ENCODE data around the gene GPN3. TPM values are rescaled to one million over a fixed set of nuclear protein-coding genes. Genes with fewer than 3 reads are reported as not detected.

Gene GPN3
- total RNA-seq, 4 donors from 2014 or later = 18.5 to 39.0 (median 25.9) TPM

DNA sequence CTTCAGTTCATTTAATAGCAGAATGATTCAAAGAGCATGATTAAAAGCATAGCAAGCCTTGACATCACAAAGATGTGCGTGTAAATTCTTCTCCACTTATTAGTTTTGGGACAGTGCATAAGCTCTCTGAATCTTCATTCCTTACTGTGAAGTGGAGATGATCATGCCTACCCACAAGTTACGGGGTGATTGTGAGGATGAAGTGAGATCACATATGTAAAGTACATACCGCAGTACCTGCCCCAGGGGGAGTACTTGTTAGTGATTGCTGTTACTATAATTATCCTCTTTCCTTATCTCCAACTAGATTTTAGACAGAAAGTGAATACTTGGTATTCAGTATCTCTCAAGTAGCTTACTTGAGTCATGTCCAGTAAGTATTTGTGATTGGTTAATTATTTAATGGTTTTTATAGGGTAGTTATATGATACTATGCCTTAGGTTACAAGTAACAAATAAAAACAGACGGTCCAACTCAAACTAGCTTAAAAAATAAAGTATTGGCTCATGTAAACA, 40.1 kb upstream of the GPN3 start:
- intact Hi-C loops (cut with DNase I) = no loop called here
- WGBS = 97% methylated on average over 4 of the region's 4 CpGs
- TF ChIP-seq EP300 (IDR thresholded peaks at IDR 0.05) = no peak
- TF ChIP-seq, protein P1, sequence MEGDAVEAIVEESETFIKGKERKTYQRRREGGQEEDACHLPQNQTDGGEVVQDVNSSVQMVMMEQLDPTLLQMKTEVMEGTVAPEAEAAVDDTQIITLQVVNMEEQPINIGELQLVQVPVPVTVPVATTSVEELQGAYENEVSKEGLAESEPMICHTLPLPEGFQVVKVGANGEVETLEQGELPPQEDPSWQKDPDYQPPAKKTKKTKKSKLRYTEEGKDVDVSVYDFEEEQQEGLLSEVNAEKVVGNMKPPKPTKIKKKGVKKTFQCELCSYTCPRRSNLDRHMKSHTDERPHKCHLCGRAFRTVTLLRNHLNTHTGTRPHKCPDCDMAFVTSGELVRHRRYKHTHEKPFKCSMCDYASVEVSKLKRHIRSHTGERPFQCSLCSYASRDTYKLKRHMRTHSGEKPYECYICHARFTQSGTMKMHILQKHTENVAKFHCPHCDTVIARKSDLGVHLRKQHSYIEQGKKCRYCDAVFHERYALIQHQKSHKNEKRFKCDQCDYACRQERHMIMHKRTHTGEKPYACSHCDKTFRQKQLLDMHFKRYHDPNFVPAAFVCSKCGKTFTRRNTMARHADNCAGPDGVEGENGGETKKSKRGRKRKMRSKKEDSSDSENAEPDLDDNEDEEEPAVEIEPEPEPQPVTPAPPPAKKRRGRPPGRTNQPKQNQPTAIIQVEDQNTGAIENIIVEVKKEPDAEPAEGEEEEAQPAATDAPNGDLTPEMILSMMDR (IDR thresholded peaks at IDR 0.05) = no peak
- TF ChIP-seq POLR2A (IDR thresholded peaks at IDR 0.05; ENCODE audit: low read depth) = no peak
- no peak for TF ChIP-seq POLR2AphosphoS5 (IDR thresholded peaks at IDR 0.05)

GRCh38 chr12:110505332-110505731, 37.3 kb upstream of the GPN3 start:
- intact Hi-C loops (cut with DNase I) = no loop called here

More for the DNA sequence above, 40.1 kb upstream of the GPN3 start:
- no peaks in the 10 kb centered on the region for H3K27me3 ChIP-seq
- no peaks in the 10 kb centered on the region for H3K36me3 ChIP-seq
- H3K4me1 ChIP-seq = peaks cover 0 to 10% (median 6%) of the 10 kb centered on the region in 4 donors
- H3K4me3 ChIP-seq = no peak overlapping the region
- no peaks in the 10 kb centered on the region for H3K9me3 ChIP-seq
- no peak overlapping the region for H3K27ac ChIP-seq (replicated peaks in 1 of 4)
- no peak for DNase-seq (ENCODE audit: extremely low spot score)

GRCh38 chr12:110503432-110503831, 35.4 kb upstream of the GPN3 start:
- no peaks in the 10 kb centered on the region for H3K9me3 ChIP-seq
- H3K27me3 ChIP-seq = no peaks in the 10 kb centered on the region
- peaks cover 31 to 37% (median 34%) of the 10 kb centered on the region in 4 donors for H3K4me1 ChIP-seq
- H3K4me3 ChIP-seq = no peak overlapping the region
- TF ChIP-seq, protein P1 (IDR thresholded peaks at IDR 0.05) = no peak
- TF ChIP-seq EP300 (IDR thresholded peaks at IDR 0.05) (no peak), POLR2A (IDR thresholded peaks at IDR 0.05; ENCODE audit: low read depth) (no peak), POLR2AphosphoS5 (IDR thresholded peaks at IDR 0.05) (no peak)
- WGBS = 89% methylated on average over 1 of the region's 1 CpG
- H3K36me3 ChIP-seq = no peaks in the 10 kb centered on the region
- intact Hi-C loops (cut with DNase I) = loop anchor here (2.0 kb wide), 1 partner anchor 35 kb away; the partner anchor contains the start of genes FAM216A and GPN3
- DNase-seq (ENCODE audit: extremely low spot score) = no peak
- no peak overlapping the region for H3K27ac ChIP-seq (replicated peaks in 1 of 4)

More at GRCh38 chr12:110505332-110505731, 37.3 kb upstream of the GPN3 start:
- Histone ChIP-seq H3K4me1 (peaks cover 13 to 18% (median 15%) of the 10 kb centered on the region in 4 donors), H3K27me3 (no peaks in the 10 kb centered on the region), H3K36me3 (no peaks in the 10 kb centered on the region), H3K27ac (replicated peaks in 1 of 4) (no peak overlapping the region), H3K9me3 (no peaks in the 10 kb centered on the region), H3K4me3 (no peak overlapping the region)
- WGBS = 81% methylated on average over 3 of the region's 3 CpGs
- no peak for DNase-seq (ENCODE audit: extremely low spot score)
- TF ChIP-seq POLR2A (IDR thresholded peaks at IDR 0.05; ENCODE audit: low read depth) = no peak
- TF ChIP-seq POLR2AphosphoS5 (IDR thresholded peaks at IDR 0.05) = no peak
- no peak for TF ChIP-seq EP300 (IDR thresholded peaks at IDR 0.05)
- TF ChIP-seq, protein P1 (IDR thresholded peaks at IDR 0.05) = no peak

- H3K27ac ChIP-seq (replicated peaks in 1 of 4) = peak within 1 kb of the TSS; percentile 92 to 97 (median 96)
- TF ChIP-seq POLR2AphosphoS5 (IDR thresholded peaks at IDR 0.05) (peak; percentile 99), POLR2A (IDR thresholded peaks at IDR 0.05; ENCODE audit: low read depth) (peak; percentile 89), EP300 (IDR thresholded peaks at IDR 0.05) (no peak)
- TF ChIP-seq, protein P1 (IDR thresholded peaks at IDR 0.05) = peak in 1 of 3 experiments; percentile 18
- no peaks in the 10 kb centered on the region for H3K27me3 ChIP-seq
- H3K9me3 ChIP-seq = no peaks in the 10 kb centered on the region
- WGBS = 12% methylated on average over 45 of the region's 61 CpGs
- H3K36me3 ChIP-seq = peaks cover 0 to 7% (median 0%) of the 10 kb centered on the region in 4 donors
- intact Hi-C loops (cut with DNase I) = loop anchor here (2.0 kb wide), 1 partner anchor 33 kb away; the partner anchor contains the start of genes FAM216A and GPN3
- H3K4me3 ChIP-seq = peak within 1 kb of the TSS; percentile 87 to 98 (median 93)
- peak; percentile 99 for DNase-seq (ENCODE audit: extremely low spot score)
- H3K4me1 ChIP-seq = peaks cover 35 to 46% (median 45%) of the 10 kb centered on the region in 4 donors
These were observed 34.0 kb upstream of the GPN3 start, which contains the start of the genes RAD9B and VPS29 for GRCh38 chr12:110501752-110502738. TSS of gene RAD9B (plus strand) at chr12:110502331. CDS start at chr12:110502338, 7 bp downstream. TSS of gene VPS29 (minus strand) at chr12:110502111. CDS start at chr12:110502051, 60 bp downstream.

All from esophagus muscularis mucosa (tissue), 4 donors.